Germinal center (tissue), 1 donor: Measurements from ENCODE around the gene SLC30A7.
"Not testable (repeated sequence)": the region's sequence is repeated elsewhere in the genome, so short reads cannot be mapped to it uniquely, and the experiment has no call there.

Experiments used
- DNase-seq: peaks from one replicate; pipeline ENCODE4 v3.0.0; 2012; ENCODE audit warnings: mixed read lengths, low spot score

SLC30A7 gene, protein sequence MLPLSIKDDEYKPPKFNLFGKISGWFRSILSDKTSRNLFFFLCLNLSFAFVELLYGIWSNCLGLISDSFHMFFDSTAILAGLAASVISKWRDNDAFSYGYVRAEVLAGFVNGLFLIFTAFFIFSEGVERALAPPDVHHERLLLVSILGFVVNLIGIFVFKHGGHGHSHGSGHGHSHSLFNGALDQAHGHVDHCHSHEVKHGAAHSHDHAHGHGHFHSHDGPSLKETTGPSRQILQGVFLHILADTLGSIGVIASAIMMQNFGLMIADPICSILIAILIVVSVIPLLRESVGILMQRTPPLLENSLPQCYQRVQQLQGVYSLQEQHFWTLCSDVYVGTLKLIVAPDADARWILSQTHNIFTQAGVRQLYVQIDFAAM

DNA sequence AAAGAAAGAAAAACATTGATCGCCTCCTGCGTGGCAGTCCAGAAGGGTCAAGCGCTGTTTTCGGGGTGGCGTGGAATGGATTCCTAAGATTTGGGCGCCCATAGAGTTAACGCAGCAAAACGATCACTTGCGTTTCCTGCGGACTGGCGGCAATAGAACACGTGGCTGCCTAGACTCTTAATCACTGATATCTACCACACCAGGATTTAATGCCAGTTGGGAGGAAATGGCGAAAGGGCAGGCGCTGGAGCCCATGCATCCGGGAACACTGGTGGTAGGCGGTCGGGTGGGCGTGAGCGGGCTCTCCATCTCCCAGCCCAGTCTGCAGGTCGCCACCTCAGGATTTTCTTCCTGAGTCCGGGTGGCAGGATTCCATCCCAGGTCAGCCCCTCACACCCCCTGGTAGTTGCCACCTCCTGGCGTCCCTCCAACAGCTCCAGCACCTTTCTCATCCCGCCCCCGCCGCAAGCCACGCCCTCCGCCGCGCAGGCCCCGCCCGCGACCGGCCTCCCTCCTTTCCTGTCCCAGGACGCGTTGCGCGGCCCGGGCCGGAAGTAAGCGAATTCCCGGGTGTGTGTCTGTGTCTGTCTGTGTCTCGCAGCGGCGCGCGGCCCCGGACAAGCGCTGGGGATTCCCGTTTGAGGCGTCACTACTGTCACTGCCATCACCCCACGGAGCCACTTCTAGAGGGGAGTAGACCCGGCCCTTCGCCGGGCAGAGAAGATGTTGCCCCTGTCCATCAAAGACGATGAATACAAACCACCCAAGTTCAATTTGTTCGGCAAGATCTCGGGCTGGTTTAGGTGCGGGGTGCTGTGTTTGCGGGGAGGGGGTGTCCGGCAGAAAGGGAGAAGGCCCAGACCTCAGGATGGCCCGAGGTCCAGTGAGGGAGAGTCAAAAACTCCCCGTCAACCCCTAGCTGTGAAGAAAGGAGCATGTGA is at the start of gene SLC30A7:
Gene SLC30A7 (plus strand): TSS at position 551 of the 941 bp plus-strand sequence. CDS start 173 bp downstream, at position 724.
- peak; percentile 88 for DNase-seq

DNA sequence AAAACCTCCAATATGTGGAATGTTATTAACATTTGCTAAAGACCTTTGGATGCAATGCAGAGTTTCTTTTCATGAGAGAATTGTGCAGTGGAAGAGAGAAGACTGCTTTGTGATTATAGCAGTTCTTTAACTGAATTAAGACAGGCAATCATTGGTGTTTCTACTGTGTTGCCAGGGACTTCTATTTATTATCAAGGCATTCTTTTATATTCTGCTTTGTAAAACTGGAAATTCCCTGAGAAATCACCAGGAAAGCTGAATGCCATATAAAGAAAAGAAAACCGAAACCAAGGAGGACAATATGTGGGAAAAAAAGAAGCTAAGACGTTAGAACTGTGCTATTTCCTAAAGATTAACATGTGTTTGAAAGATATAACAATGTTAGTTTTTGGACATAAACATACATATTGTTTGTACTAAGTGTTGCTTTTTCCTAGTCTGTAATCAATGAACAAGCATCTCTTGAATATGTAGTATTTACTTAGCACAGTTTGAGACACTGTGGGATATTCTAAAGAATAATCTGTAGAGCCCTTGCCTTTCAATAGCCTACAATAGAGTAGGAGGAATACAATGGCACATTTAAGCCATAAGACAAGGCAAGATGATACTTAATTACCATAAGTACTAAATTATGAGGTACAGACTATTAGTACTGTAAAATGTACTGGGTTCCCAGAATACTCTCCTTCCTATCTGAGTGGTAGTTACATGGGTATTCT is 48.4 kb upstream of the SLC30A7 start:
- no peak for DNase-seq

DNA sequence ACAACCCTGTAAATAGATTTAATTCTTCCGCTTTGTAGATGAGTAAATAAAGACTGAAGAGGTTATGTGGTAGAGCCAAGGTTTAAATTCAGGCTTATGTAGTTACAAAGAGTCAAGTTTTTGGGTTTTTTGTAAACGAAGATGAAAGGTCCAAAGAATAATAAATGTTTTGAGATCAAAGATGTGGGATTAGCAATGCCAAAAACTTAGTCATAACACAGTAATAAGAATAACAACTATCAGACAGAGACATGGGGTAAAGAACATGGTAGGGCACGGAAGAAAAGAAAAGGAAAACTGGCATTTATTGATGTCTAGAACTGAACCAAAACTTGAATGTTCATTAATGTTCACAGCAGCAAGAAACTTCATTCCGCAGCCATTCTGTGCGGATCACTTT is 44.2 kb upstream of the SLC30A7 start:
- no peak for DNase-seq

DNA sequence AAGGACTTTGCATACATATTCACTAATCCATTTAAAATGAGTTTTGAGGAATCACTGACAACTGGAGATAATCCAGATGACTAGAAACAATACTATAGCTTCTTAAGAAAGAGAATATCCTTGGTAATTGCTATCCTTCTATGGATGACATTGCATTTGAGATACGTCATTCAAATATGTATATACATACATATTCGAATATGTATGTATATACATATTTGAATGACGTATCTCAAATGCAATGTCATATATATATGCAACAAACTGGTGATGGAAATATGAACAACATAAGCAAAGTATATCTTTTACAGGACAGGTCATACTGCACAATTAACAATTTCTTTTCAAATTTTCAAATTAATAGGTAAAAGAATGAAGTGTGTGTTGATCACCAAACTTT is 42.9 kb upstream of the SLC30A7 start:
- DNase-seq, result no peak

DNA sequence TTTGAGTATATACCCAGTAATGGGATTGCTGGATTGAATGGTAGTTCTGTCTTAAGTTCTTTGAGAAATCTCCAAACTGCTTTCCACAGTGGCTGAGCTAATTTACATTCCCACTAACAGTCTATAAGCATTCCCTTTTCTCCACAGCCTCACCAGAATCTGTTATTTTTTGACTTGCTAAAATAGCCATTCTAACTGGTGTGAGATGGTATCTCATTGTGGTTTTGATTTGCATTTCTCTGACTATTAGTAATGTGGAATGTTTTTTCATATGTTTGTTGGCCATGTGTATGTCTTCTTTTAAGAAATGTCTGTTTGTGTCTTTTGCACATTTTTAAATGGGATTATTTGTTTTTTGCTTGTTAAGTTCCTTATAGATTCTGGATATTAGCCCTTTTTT is 40.8 kb upstream of the SLC30A7 start:
- not testable (repeated sequence) for DNase-seq

DNA sequence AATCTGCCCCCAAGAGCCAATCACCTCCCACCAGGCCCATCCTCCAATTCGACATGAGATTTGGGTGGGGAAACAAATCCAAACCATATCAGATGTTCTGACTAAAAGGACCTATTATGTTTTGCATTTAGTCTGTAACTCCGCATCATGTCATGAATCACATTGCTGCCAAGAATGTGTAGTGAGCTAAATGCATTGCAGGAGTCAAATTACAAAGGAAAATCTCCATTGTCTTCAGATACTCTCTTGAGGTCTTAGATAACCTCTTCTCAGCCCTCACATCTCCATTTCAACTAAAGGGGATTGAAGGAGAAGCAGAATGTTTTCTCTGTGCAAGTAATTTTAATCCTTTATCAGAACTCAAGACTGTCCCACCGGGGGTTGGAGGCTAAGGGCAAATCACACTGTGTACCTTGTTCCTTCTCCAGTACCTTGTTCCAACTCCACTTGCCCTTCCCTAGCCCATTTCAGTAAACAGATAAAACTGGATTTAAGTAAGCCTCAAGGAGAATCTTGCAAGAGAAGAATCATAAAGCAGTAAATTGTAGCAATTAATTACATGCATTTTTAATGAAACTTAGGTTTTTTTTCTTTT is 35.4 kb upstream of the SLC30A7 start:
- DNase-seq, result no peak

DNA sequence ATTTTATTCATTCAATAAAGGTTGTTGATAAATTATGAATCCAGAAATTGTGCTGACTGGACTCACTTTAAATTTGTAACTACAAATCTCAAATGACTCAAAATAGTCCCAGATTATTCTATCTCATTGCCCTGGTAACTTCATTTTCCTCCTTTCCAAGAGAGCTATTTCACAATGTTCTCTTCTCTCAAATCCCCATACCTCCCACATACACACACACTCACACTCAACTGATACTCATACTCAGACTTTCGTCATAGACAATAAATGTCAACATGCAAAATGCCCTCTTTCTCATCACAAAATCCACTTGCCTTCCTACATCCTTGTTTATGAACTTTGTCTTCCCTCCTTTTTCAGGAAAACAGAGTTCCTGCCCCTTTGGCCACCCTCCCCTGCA is 34.5 kb upstream of the SLC30A7 start:
- DNase-seq, result no peak

DNA sequence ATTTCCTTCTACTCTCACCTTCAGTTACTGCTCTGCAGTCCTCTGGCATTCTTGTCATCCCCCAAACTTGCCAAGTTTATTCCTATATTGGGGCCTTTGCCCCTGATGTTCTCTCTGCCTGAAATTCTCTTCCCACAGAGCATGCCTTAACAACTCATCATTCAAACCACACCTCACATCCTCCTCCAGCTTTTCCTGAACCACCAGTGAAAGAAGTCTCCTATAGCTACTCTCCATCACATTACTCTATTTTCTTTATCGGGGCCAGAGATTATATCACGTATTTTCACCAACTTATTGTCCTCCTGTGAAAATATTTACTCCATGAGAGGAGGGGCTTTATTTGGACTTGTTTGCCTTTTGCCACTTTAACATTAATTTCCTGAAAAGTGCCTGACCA is 33.3 kb upstream of the SLC30A7 start:
- no peak for DNase-seq

DNA sequence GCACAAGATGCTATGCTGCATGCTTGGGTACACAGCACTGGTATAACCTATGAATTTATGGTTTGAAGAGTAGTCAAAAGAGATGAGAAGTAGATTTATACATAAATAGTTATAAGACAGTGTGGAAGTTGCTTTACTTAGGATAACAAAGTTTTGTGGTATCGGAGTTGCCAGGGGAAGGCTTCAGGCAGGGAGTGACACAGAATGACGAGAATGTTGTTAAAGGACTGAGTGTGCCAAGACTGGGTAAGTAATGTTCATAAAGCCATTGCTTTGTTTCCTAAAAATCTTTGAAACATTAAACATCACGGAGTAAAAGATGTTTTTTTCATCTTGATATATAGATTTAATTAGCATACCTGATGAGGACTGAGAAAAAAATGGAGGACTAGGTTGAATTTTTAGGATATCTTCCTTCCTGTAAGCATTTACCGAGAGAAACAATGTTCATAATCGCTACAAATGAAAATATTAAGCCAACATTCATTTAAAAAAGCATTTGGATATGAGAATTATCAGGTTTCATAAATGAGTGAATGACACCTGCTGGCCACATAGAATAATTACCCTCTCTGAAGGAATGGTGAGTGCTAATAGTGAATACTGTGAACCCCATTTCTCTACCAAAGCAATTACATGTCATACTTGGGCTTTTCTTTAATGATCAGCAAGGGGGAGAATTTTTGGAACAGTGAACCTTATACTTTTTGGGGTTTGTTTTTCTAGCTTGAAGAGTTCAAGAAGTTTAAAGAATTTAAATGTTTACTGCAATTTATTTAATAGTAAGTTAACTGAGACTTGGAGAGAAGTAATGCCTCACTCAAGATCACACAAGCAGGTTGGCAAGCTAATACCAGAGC is 29.6 kb upstream of the SLC30A7 start:
- peak; percentile 14 for DNase-seq

DNA sequence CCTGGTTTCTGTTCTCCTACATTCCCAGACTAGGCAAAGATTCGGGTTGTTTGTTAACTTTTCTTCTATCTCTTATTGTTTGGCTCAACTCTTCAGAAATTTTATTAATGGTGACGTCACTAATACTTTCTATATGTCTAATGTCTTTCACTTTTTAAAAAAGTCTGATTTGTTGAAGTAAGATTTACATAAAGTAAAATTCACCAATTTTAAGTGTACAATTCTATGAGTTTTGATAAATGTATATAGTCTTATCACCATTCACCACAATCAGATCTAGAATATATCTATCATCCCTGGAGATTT is 29.0 kb upstream of the SLC30A7 start:
- DNase-seq, result no peak

DNA sequence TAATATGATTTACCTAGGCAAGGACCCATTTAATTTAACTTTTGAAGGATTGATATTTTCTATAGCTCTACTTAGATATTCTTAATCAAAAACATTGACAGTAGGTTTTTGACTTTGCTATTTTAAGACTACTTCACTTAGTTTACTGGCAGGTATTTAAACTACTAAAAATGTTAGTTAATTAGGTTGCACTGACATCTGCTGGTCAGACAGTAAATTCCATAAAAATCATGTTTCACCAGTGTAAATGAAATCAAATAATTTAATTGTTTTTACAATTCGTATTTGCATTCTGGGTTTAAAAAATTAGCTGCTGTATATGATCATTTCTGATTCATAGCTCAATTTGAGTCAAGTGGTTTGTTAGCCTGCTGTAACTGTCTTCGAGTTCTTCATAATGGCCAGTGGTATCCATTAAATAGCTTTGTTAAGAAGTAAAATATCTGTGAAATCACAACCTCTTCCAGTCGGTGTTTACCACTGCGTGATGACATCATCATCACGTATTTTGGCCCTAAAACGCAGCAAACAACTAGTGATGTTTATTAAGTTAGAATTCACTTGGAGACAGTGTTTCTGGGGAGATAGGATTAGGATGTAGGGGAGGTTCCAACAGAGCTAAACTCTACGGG is 27.4 kb upstream of the SLC30A7 start:
- no peak for DNase-seq

DNA sequence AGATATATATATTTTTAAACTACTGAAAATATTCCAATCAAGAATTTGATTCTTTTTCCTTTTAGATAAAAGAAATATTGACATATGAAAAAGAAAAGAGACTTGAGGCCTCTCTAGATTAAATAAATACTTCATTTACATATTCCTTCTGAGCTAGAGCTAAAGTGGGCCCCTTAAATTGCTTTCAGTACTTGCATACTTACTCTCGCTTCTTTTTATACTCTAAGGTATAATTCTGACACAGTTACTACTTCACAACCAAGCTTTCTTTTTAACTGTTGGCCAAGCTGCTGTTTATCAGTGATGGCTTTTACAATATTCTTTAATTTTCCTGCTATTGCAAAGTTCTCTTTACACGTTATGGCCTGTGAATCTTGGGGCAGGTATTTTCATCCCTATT is 25.9 kb upstream of the SLC30A7 start:
- DNase-seq, result no peak

DNA sequence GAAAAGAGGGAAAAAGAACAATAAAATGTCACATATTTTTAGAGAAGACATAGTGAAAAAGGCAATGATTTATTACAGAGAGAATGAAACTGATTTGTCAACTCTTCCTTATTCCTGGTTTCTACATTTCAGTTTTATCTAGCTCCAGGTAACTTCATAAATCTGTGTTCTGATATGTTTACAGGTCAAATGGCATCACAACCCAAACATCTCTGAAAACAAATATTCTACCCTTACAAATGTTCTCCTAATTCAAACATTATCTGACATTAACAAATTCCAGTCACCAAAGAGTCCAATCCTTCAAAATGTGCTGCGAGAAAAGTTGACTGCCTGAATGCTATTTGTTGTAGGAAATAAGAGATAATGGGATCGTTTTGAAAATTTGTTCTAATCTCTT is 21.5 kb upstream of the SLC30A7 start:
- DNase-seq, result no peak

DNA sequence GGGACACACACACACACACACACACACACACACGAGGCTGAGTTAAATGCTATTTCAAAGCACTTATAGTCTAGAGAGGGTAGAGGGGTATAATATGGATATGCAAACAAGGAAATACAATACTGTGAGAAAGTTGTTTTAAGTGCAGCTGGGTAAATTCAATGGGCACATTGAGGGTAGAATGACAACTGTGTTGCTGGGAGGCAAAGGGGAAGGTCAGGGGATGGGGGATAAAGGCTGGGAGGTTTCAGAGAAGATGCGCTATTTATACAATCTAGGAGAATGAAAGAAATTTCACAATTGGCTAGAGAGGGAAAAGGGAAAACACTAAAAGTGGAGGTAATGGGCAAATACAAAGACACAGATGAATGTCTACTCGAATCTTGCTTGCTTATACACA is 20.7 kb upstream of the SLC30A7 start:
- no peak for DNase-seq

DNA sequence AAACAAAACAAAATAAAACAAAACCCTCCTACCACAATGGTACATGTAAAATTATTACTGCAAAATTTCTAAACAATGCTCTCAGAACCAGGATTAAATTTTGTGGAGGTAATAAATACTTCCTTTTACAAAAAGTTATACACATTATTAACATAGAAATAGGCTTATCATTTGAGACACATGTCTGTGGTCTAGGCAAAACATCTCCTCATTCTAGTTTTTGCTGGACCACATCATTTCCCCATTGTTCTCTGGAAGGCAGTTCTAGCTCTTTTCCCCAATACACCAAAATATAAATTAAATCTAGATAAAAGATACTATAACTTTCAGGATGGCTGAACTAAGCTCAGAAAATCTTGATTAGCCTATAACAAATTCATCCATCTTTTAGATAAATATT is 19.6 kb upstream of the SLC30A7 start:
- no peak for DNase-seq

DNA sequence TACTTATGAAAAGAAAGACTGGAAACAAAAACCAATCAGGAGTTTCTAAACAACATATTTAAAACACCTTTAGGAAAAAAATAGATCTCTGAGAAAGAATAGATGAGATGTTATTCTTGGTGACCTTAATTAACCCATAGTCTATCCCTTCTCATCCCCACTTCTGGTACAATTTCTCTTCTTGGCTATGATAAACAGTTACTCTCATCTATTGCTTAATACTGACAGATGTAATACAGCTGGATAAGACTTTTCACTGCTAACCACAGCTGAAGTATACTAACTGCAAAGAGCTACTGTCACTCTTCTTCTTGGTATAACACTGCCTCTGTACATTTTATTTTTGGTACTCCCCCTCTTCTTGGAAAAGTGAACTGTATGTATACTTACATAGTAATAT is 16.5 kb upstream of the SLC30A7 start:
- DNase-seq, result no peak

DNA sequence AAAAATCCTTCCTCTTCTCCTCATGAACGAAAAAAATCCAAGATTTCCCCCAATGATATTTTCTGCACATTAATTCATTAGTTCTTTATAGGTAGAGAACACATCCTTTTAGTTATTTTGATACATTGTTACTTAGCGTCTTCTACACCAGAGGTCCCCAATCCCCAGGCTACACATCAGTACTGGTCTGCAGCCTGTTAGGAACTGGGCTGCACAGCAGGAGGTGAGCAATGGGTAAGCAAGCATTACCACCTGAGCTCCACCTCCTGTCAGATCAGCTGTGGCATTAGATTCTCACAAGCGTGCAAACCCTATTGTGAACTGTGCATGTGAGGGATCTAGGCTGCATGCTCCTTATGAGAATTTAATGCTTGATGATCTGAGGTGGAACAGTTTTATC is 14.2 kb upstream of the SLC30A7 start:
- DNase-seq, result no peak

DNA sequence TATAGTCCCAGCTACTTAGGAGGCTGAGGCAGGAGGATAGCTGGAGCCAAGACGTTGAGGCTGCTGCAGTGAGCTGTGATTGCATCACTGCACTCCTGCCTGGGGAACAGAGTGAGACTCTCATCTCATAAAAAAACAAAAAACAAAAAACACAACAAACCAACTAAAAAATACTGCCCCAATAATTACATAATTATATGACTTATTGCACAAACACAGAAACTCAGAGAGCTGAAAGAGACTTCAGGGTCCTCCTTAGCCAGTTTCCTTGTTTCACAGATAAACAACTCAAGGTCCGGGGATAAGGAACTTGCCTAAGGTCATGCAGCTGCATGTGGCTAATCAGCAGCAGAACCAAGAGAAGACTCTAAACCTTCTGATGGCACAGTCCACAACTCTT is 13.2 kb upstream of the SLC30A7 start:
- no peak for DNase-seq

DNA sequence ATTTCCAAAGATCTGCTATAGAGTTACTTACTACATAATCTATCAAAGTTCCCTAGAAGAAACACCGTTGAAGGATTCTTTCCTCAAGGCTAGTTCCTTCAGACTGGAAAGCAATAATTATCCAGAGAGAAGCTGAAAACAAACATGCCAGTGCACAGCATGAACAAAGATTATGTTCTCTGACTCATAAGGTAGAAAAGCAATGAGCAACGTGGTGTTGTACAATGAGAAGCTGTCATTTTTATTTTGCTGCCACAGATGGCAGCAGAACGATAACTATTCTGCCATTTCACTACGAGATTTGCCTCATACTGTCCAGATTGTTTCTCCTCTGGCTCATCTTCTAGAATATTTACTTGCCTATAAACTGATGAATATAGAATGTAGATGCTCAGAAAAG is 11.9 kb upstream of the SLC30A7 start:
- no peak for DNase-seq

DNA sequence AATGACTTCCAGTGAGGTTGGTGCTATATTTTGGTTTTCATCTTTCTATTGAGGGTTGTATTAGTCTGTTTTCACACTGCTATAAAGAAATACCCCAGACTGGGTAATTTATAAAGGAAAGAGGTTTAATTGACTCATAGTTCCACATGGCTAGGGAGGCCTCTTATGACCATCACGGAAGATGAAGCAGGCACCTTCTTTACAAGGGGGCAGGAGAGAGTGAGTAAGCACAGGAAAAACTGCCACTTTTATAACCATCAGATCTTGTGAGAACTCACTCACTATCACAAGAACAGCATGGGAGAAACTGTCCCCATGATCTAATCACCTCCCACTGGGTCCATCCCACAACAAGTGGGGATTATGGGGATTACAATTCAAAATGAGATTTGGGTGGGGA is 6.9 kb upstream of the SLC30A7 start:
- DNase-seq, result not testable (repeated sequence)
